Measurements from ENCODE around the gene NEK1.

NEK1 gene, protein sequence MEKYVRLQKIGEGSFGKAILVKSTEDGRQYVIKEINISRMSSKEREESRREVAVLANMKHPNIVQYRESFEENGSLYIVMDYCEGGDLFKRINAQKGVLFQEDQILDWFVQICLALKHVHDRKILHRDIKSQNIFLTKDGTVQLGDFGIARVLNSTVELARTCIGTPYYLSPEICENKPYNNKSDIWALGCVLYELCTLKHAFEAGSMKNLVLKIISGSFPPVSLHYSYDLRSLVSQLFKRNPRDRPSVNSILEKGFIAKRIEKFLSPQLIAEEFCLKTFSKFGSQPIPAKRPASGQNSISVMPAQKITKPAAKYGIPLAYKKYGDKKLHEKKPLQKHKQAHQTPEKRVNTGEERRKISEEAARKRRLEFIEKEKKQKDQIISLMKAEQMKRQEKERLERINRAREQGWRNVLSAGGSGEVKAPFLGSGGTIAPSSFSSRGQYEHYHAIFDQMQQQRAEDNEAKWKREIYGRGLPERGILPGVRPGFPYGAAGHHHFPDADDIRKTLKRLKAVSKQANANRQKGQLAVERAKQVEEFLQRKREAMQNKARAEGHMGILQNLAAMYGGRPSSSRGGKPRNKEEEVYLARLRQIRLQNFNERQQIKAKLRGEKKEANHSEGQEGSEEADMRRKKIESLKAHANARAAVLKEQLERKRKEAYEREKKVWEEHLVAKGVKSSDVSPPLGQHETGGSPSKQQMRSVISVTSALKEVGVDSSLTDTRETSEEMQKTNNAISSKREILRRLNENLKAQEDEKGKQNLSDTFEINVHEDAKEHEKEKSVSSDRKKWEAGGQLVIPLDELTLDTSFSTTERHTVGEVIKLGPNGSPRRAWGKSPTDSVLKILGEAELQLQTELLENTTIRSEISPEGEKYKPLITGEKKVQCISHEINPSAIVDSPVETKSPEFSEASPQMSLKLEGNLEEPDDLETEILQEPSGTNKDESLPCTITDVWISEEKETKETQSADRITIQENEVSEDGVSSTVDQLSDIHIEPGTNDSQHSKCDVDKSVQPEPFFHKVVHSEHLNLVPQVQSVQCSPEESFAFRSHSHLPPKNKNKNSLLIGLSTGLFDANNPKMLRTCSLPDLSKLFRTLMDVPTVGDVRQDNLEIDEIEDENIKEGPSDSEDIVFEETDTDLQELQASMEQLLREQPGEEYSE (N-terminal part only)

DNA sequence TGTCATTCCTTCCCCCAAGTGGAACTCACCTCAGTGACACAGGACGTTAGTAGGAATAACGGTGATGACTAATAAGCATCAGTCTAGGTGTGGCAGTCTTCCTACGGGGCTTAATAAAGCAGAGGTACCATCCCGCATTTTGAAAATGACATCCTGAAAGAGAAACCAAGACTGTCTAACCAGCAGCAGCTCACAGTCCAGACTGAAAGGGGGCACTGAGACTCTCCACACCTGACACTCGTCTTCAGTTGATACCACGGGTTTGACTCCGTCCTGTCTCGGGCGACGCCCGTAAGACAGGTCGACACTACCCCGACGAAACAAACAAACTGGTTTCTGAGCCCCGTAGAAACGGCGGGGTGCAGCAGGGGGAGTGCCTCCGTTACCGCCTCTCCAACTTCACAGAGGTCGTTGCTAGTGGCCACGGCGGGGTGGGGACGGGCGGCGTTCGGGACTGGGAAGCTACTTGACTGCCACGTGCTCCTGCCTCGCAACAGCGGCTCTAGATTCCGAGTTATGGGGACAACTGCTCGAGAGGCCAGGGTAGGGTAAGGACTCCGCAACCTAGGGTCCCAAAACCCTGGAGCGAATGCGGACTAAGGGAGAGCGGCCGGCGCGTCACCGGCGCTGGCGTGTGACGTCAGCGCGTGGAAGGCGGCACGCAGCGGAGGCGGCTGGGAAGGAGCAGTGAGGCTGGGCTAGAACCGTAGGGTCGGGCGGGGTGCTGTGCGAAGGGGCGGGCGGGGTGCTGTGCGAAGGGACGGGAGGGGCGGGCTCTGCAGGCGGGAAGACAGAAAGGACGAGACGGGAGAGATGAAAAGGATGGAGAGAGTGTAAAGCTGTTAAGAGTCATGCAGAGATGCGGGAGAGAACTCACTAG is at the start of gene NEK1:
Gene NEK1, minus strand, starts transcription at position 593 of the 880 bp plus-strand sequence. CDS start 9,953 bp downstream, outside the sequence.
- peak; percentile 50 to 90 (median 78) for DNase-seq

DNA sequence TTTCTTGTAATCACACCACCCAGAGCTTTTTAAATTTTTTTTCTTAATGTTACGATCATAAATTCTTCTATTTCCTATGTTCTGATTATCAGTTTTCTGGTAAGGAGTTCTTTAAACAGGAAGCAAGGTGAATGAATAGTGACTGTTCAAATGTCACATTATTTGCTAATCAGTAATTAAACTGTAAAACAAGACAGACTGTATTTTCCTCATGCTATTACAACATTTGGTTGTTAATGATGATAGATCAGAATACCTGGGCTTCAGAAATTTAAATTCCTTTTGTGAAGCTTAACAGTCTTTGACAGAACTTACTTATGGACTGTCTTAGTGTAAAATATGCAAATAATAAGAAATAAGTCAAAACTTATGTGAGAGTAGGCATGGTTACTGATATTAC is 49.4 kb upstream of the NEK1 start:
- DNase-seq: no peak

DNA sequence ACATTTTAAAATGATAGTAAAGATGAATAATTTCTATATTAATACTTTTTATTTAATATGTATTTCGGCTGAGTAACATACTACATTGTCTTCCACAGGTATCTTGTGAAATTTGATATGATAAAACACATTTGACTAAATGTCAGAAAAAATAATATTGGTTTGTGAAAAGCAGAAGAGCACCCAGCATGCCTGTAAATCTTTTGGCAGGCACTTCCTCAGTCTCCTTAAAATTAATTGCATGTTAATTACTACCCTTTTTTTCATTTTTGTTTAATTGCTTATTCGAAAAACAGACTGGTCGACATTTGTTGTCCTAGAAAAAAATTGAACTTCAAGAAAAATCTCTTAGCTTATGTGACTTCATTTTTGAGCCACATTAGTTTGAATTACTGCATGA is 48.5 kb upstream of the NEK1 start:
- peak in 1 of 14 donors; percentile 30 for DNase-seq

DNA sequence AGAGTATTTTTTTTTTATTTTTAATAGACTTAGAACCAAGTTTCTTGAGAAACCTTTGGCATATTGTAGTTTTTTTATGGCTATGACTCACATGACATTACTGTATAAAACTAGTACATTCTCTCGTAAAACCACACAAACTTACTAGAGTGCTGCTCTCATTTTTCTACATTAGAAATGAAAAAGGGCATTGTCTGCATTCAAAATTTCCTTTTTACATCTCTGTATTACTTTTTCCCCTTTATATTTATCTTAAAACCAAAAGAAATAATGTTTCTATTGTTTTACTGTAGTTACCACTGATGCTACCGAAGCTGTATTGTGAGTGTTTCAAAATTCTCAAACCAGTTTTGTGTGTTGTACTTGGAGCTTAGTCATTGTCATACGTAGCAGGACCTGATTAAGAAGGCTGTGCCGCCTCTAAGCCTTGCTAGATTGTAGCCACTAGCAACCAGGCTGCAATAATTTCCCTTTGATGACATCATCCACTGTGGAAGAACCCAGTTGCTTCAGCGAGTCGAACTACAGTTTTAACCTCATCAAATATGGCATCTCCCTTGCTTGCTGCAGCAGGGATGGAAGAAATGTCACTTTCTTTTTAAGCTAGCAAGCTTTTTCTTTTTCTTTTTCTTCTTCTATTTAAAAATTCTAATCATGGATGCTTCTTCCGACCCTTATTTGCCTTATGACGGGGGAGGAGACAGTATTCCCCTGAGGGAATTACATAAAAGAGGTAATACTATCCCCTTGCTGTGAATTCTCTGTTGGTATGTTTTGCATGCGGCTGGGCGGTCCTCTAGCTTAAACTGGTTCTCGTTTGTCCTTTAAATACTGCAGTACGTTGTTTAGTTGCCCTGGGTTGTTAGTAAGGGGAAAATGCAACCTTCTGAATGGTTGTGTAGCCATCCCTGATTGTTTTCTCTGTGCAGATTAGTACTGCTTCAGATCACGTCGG is 47.6 kb upstream of the NEK1 start:
- DNase-seq: peak in 12 of 14 donors; percentile 19 to 94 (median 37)

DNA sequence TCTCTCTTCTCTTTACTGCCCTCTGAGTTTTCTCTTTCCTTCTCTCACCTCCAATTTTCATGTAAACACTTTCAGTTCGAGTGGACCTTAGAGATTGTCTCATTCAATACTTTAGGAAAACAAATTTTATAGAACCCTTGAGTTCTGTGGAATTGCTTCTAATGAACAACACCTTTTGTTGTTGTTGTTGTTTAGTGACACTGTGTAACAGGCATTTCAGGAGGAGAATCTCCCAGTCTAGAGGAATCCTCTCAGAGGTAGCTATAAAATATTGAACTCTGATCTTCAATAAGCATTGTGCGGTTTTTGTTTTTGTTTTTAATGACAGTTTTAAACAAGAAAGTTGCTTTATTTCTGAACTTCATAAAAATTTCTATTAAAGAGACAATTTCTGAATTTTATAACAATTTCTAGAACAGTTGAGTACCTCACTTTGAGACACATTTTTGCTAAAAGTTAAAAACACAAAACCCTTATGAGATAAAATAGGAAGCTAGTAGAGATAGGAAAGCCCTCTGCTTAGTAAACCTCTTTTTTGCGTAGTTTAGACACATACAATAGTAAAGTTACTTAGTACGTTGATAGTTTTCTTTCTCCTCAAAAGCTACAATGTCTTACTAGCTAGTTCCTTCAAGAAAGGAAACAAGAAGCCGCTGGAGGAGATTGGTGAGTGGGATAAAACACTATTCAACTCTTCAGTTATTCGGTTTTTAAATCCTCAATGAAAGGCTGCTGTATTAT is 46.8 kb upstream of the NEK1 start:
- peak in 1 of 14 donors; percentile 18 for DNase-seq

DNA sequence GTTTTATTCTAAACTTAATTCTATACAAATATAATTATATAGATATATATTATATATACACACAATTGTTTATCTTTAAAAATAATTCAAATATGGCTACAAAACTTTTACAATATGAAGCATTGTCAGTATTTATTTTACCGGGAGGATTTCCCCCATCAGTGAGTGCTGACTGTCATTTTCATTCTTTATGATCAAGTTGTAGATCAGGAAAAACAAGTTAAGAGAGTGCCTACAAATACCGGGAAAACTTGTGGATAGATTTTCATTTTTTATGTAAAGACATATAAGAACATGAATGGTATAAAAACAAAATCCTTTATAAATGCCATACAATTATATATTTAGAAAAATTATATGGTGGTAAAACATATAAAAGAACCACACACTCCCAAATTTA is 45.8 kb upstream of the NEK1 start:
- no peak for DNase-seq

DNA sequence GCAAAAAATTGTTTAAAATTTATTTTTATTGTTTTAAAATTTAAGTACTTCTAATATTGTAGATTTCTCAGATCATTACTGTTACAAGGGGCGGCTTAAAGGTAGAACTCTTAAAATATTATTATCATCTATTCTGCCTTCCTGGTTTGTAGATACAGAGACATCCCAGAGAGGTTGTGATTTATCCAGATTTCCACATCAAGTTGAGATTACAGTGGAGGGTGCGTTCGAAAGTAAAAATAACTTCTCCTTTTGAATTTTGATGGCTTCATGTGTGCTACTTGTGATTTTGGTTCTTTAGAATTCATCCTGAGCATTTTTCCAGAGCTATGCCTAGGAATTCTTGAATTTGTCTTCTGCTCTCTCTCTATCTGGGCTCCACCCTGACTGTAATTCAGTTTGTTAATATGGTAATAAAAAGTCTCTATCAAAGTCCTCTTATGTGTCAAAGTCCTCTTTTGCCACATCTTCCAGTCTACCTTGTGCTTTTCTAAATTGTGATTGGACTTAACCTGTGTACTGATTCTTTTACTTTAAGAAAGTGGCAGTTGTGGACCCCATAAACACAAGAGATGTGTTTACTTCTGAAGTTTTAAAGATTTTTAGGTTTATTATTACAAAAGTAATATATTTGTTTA is 45.2 kb upstream of the NEK1 start:
- no peak for DNase-seq

DNA sequence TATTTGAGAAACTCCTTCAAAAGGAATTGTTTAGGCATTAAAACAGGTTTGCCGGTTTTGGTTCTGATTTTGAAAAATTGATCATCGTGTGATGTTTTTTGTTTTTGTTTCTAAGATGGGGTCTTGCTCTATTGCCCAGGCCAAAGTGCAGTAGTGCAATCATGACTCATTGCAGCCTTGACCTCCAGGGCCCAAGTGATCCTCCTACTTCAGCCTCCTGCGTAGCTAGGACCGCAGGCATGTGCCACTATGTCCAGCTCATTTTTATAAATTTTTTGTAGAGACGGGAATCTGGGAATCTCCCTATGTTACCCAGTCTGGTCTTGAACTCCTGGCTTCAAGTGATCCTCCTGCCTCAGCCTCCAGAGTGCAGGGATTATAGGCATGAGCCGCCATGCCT is 43.0 kb upstream of the NEK1 start:
- no peak for DNase-seq

DNA sequence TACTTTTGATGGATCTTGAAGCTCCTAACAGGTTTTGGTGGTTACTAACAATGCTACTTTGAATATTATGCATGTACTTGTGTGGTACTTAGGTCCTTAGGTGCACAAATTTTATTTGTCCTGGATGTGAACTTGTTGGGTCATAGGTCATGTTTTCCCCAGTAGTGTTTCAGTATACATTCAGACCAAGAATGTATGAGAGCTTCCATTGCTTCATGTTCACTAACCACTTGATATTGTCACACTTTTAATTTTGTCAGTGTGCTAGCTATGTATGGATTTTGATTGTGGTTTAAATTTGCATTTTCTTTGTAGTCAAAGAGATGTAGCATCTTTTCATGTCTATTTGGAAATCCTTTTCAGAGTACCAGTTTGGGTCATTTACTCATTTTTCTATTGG is 40.2 kb upstream of the NEK1 start:
- DNase-seq: no peak

DNA sequence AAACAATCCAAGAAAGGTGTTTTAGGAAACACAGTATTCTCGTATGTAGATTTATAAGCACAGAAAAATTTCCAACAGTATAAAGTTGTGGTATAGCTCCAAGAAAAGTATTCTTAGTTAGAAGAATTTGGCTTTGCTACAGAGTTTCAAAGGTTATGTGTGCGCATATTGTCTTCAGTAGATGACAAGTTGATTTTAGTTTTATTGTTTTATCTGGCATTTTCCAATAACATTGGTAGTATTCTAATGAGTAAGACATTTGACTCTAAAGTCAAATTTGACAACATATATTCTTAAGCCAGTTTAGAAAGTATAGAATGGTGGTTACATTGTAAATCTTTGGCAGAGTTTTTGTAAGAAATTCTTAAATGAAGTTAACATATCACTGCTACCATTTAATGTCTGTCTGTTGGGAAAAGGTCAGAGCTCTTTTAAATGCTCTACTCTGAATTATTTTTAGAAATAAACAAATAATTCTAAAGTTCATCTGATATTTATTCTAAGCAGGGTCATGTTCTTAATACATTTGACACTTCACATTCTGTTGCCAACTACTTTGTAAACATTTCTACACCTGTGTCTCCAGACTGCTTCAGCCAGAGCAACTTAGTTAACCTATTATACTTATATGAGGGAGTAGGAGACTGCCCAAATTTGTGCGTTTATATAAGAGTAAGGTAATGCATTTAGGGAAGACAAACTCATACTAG is 38.0 kb upstream of the NEK1 start:
- no peak for DNase-seq

DNA sequence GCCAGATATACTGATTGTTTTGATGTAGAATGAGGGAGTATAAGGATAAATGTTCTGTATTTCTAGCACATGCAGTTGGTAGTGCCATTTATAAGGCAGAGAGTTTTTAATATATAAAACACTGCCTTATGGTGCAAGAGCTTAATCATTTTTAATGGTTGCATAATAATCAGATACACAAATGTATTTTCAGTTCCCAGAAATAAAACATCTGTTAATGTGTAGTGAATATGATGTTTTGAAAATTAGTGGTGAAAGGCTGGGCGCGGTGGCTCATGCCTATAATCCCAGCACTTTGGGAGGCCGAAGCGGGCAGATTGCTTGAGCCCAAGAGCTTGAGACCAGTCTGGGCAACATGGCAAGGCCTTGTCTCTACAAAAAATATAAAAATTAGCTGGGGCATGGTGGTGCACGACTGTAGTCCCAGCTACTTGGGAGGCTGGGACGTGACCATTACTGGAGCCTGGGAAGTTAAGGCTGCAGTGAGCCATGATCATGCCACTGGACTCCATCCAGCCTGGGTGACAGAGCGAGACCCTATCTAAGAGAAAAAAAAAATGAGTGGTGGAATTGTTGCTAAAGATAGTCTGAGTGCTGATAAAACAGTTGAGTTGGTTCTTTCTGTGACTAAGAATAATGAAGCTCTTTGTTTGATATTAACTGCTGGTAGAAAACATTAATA is 37.3 kb upstream of the NEK1 start:
- peak in 1 of 14 donors; percentile 2 for DNase-seq

DNA sequence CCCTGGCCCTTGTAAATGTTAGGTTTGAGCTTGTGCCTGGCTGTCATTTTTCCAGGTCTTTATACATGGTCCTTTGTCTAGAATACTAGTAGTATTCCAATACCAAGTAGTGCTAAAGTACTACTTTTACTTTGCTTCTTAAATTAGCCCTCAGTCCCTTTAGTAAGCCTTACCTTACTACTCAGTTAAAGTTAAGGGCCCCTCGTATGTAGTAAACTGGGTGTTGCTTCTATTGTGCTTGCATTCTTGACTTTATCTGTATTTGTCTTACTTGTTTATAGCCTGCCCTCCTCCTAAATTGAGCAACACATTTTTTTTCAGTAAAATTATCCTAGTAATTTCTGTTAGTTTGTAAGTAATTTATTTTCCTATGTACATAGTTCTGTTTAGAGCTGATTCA is 33.2 kb upstream of the NEK1 start:
- DNase-seq: no peak

DNA sequence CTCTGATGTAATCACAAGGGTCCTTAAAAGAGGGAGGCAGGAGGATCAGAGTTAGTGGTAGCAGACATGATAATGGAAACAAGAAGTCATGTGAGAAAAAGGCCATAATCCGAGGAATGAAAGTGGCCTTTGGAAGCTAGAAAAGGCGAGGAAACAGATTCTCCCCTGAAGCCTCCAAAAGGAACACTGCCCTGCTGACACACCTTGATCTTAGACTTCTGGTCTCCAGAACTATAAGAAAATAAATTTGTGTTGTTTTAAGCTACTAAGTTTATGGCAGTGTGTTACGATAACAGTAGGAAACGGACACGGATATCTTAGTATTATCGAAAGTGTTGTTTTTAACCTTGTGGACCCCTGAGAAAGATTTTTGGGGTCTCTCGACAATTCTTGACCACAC is 32.4 kb upstream of the NEK1 start:
- no peak for DNase-seq

DNA sequence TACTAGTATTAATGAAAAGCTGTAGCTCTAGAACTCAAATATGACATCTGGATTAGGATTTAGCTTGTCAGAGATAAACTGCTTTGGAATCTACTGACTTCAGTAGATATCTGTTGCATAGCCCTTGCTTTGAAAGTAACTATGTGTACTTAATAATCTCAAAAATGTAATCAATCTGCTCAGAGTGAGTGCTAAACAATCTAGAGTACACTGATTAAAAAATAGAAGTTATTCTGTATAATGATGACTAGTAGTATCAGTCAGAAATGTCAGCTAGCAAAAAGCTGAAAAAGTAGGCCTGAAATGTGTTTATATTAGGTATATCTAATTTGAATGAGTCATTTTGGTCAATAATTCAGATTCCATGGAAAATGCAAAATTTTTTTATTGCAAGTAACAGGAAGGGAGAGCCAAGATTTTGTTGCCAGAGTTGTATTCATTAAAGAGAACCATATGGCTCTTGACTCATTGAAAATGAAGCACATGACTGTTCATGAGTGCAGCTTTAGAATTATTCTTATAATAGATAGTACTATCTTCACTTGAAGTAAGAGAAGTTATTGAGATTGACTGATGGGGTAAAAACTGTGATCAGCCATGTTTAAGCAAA is 28.0 kb upstream of the NEK1 start:
- DNase-seq: no peak

DNA sequence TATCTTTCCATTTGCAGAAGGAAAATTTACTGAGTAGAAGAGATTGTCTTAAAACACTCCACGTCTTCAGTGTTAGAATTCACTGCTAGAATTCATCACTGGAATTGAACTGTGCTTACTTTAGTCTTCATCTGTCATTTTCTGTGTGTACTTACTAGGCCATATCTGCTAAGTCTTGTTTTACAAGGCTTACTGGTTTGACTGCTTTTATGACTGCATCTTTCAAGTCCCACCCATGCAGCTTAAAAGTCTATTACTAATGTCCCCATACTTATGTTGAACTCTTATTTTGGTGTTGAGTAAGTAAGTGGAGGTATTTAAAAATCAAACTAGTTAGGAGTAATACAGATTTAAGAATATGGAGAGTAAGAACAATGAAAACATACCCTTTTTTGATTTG is 22.6 kb upstream of the NEK1 start:
- DNase-seq: no peak

DNA sequence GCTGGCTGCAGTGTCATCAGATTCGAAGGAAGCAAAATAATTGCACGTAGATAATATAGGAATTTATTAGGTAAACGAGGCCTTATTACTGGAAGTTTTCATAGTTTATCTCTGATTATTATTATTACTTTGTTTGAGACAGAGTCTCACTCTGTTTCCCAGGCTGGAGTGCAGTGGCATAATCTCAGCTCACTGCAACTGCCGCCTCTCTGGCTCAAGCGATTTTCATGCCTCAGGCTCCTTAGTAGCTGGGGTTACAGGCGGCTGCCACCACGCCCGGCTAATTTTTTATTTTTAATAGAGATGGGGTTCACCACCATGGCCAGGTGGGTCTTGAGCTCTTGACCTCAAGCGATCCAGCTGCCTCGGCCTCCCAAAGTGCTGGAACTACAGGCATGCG is 20.5 kb upstream of the NEK1 start:
- DNase-seq: no peak

DNA sequence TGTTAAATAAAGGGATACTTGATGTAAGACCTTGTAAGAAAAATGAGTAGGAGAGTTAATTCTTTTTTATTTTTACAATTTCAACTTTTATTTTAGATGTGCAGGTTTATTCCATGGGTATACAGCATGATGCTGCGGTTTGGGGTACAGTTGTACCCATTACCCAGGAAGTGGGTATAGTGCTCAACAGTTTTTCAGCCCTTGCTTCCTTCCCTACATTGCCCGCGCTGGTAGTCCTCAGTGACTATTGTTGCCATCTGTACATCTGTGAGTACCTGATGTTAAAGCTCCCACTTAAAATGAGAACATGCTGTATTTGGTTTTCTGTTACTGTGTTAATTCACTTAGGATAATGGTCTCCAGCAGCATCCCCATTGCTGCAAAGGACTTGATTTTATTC is 17.7 kb upstream of the NEK1 start:
- DNase-seq: no peak

DNA sequence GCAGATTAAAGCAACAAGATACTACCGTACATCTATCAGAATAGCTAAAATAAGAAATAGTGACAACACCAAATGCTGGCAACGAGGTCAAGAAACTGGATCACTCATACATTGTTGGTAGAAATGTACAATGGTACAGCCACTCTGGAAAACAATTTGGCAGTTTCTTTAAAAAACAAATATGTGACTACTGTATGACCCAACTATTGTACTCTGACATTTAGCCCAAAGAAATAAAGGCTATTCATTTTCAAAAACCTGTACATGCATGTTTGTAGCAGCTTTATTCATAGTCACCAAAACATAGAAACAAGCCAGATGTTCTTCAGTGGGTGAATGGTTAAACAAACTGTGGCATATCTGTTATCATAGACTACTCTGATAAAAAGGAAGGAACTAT is 16.2 kb upstream of the NEK1 start:
- no peak for DNase-seq

Measured in C1 segment of cervical spinal cord (tissue), 14 donors.